Embryonic facial prominence (tissue), 1 donor: Measurements from ENCODE around the gene INPPL1.

ENCODE experiments used
- DNase-seq: peaks from one replicate; pipeline ENCODE4 v3.0.0-alpha.2; 2016; ENCODE audit errors: extremely low spot score

INPPL1 gene

GRCh38 chr11:72287293-72287692 lies 62.7 kb downstream of the INPPL1 start:
- no peak for DNase-seq
